Ectodermal cell (in vitro differentiated cells): ENCODE results near the gene SARS2. TPM values are rescaled to one million over a fixed set of nuclear protein-coding genes. Genes with fewer than 3 reads are reported as not detected.

Experiments
- H3K27ac ChIP-seq: 2 replicates; pipeline ENCODE4 v1.7.0; 2013; ENCODE audit warnings: mild to moderate bottlenecking, low read depth, low read length; ENCODE audit not compliant: insufficient read depth, poor library complexity, severe bottlenecking
- H3K27me3 ChIP-seq: 2 replicates; pipeline ENCODE4 v1.7.0; 2013; ENCODE audit warnings: mild to moderate bottlenecking, low read length; ENCODE audit not compliant: insufficient read depth, control insufficient read depth, poor library complexity, severe bottlenecking
- H3K36me3 ChIP-seq: one replicate; pipeline ENCODE4 v1.7.0; 2013; ENCODE audit warnings: low read length; ENCODE audit not compliant: control insufficient read depth, insufficient read depth
- H3K4me1 ChIP-seq: one replicate; pipeline ENCODE4 v1.7.0; 2013; ENCODE audit warnings: low read length; ENCODE audit not compliant: control insufficient read depth, insufficient read depth
- H3K4me3 ChIP-seq: 2 replicates; pipeline ENCODE4 v1.7.0; 2013; ENCODE audit warnings: low read depth, low read length, control low read depth; ENCODE audit not compliant: insufficient read depth
- H3K9me3 ChIP-seq: 2 replicates; pipeline ENCODE4 v1.7.0; 2013; ENCODE audit warnings: mild to moderate bottlenecking, low read length, moderate library complexity; ENCODE audit not compliant: control insufficient read depth
- WGBS, 2 experiments: methylation state at CpG; one replicate each; pipeline ENCODE4 v1.1.7; 2013; ENCODE audit warnings: missing lambda C conversion rate in 2 of 2; 5-methylcytosine and 5-hydroxymethylcytosine counted together
- polyA plus RNA-seq, 4 experiments: library from polyadenylated mRNA; stranded (reverse); fragments of 50-300 nt; gene quantifications; one replicate each; pipeline ENCODE4 v1.2.3, GENCODE V29; 2013

The SARS2 gene, protein sequence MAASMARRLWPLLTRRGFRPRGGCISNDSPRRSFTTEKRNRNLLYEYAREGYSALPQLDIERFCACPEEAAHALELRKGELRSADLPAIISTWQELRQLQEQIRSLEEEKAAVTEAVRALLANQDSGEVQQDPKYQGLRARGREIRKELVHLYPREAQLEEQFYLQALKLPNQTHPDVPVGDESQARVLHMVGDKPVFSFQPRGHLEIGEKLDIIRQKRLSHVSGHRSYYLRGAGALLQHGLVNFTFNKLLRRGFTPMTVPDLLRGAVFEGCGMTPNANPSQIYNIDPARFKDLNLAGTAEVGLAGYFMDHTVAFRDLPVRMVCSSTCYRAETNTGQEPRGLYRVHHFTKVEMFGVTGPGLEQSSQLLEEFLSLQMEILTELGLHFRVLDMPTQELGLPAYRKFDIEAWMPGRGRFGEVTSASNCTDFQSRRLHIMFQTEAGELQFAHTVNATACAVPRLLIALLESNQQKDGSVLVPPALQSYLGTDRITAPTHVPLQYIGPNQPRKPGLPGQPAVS
- 87.4 TPM for polyA plus RNA-seq (2013, experiment 1 of 4)
- polyA plus RNA-seq (2013, experiment 2 of 4): 71.8 TPM
- polyA plus RNA-seq (2013, experiment 3 of 4): 59.0 TPM
- 67.4 TPM for polyA plus RNA-seq (2013, experiment 4 of 4)

DNA sequence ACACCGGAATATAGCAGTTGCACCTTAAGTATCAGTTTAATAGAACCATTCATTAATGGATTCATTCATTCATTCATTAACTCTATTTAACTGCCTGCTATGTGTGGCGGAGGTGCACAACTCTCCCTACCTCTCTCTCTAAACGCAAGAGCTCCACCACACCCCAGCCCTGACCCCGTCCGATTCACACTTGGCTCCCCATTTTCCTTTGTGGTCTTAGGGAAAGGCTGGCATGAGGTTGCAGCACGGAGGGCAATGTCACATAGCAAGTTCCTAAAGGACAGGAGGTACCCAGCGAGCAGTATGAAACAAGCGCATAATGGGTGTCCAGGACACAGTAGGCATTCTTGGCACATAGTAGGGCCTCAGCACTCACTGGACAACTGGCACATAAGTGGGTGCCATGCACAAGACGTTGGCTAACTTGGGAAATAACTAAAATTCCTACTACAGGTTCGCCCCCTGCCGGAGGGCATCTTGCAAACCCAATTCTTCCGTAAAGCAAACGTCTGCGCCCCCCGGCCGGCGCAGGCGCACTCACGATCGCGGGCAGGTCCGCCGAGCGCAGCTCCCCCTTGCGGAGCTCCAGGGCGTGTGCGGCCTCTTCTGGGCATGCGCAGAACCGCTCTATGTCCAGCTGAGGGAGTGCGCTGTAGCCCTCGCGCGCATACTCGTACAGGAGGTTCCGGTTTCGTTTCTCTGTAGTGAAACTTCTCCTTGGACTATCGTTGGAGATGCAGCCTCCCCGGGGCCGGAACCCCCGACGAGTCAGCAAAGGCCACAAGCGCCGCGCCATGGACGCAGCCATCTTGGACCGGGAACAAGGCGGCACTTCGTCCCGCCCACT is at the start of gene SARS2:
TSS of gene SARS2 (minus strand) at position 835 of the 847 bp plus-strand sequence. CDS start at position 808, 27 bp downstream.
- Histone ChIP-seq H3K4me1 (no peaks in the 10 kb centered on the region), H3K36me3 (peaks cover 19% of the 10 kb centered on the region), H3K9me3 (no peaks in the 10 kb centered on the region), H3K27ac (peak within 1 kb of the TSS; percentile 95), H3K4me3 (peak within 1 kb of the TSS; percentile 98), H3K27me3 (no peaks in the 10 kb centered on the region)
- 4% methylated on average over 49 of the region's 49 CpGs for WGBS, 2 experiments

GRCh38 chr19:38979812-38980211 is 49.2 kb upstream of the SARS2 start:
- 86 to 89% methylated on average over 5 of the region's 5 CpGs for WGBS, 2 experiments
- Histone ChIP-seq H3K27me3 (no peaks in the 10 kb centered on the region), H3K27ac (no peak overlapping the region), H3K9me3 (peaks cover 4% of the 10 kb centered on the region), H3K4me1 (peaks cover 4% of the 10 kb centered on the region), H3K4me3 (no peak overlapping the region), H3K36me3 (no peaks in the 10 kb centered on the region)

DNA sequence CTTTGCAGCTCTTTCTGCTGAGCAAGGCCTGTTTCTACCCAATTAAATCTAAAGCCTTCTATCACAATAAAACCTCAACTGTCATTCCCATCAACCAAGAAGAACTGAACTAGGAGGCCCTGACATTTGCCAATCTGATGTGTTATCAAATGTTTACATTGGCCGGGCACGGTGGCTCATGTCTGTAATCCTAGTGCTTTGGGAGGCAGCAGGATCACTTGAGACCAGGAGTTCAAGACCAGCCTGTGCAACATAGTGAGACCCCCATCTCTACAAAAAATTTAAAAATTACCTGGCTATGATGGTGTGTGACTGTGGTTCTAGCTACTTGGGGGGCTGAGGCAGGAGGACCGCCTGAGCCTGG is 47.7 kb upstream of the SARS2 start:
- 89 to 91% methylated on average over 3 of the region's 3 CpGs for WGBS, 2 experiments
- H3K9me3 ChIP-seq: peaks cover 4% of the 10 kb centered on the region
- peaks cover 4% of the 10 kb centered on the region for H3K4me1 ChIP-seq
- H3K27ac ChIP-seq: no peak overlapping the region
- no peaks in the 10 kb centered on the region for H3K27me3 ChIP-seq
- H3K36me3 ChIP-seq: no peaks in the 10 kb centered on the region
- H3K4me3 ChIP-seq: no peak overlapping the region

DNA sequence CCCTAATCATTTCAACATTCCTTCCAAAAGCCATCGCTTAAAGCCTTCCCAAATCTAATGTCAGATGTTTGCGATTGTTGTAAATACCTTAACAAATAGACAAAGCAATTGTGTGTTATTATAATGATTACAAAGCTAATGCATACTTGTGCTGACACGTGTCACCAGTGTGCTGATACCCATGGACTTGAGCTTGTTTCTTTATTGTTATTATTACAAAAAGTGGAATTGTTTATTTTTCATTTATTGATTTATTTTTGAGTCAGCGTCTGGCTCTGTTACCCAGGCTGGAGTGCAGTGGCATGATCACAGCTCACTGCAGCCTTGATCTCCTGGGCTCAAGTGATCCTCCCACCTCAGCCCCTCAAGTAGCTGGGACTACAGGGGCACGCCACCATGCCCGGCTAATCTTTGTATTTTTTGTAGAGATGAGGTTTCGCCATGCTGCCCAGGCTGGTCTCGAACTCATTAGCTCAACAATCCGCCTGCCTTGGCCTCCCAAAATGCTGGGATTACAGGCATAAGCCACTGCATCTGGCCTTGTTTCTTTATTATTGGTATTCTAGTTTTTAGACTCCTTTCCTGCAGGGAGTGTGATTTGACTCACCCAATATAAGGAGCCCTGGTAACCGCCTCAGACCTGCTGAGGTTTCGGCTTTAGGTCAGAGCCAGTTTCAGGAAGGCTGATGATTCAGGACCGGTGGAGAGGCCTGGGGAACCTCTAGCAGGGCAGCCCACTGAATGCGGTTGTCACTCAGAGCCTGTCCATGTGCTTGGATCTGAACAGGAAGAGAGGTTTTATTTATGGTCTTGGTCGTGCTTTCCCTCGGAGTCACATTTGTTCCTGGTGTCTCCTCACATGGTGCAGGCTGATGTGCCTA is 47.1 kb upstream of the SARS2 start:
- Histone ChIP-seq H3K4me1 (peaks cover 4% of the 10 kb centered on the region), H3K36me3 (no peaks in the 10 kb centered on the region), H3K27me3 (no peaks in the 10 kb centered on the region), H3K9me3 (peaks cover 4% of the 10 kb centered on the region), H3K27ac (no peak overlapping the region), H3K4me3 (no peak overlapping the region)
- 91% methylated on average over 15 of the region's 15 CpGs for WGBS, 2 experiments

DNA sequence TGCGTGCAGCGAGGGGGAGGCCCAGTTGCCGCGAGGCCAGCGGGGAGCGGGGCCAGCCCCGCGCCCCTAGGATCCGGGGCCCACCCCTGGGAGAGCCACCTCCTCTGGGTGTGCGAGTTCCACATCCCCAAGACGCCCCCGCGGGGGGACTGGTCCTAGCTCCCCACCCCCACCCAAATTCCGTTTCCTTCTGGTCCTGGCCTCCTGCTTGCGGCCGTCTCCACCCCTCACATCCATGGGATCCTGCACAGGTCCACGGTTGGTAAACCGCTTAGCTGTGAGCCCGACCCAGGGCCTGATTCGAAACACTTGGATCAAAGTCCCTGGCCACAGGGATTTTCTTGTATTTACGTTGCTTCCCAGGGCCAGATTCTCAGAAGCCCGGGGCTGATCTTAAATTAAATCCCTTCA is 45.3 kb upstream of the SARS2 start:
- WGBS, 2 experiments: 1 to 2% methylated on average over 22 of the region's 22 CpGs
- Histone ChIP-seq H3K27me3 (no peaks in the 10 kb centered on the region), H3K27ac (peak overlapping the region; percentile 65), H3K4me1 (peaks cover 4% of the 10 kb centered on the region), H3K9me3 (peaks cover under 1% of the 10 kb centered on the region), H3K36me3 (no peaks in the 10 kb centered on the region), H3K4me3 (peak overlapping the region; percentile 69)

GRCh38 chr19:38975214-38975860 is 44.8 kb upstream of the SARS2 start, which contains the start of gene FBXO17:
Gene FBXO17, minus strand, starts transcription at chr19:38975742. Its CDS starts 25,423 bp downstream, at chr19:38950319.
- H3K4me3 ChIP-seq: peak within 1 kb of the TSS; percentile 69
- no peaks in the 10 kb centered on the region for H3K36me3 ChIP-seq
- no peaks in the 10 kb centered on the region for H3K27me3 ChIP-seq
- WGBS, 2 experiments: 1% methylated on average over 63 of the region's 63 CpGs
- H3K27ac ChIP-seq: peak within 1 kb of the TSS; percentile 65
- peaks cover 4% of the 10 kb centered on the region for H3K4me1 ChIP-seq
- H3K9me3 ChIP-seq: no peaks in the 10 kb centered on the region

- Histone ChIP-seq H3K9me3 (no peaks in the 10 kb centered on the region), H3K4me1 (peaks cover 4% of the 10 kb centered on the region), H3K4me3 (peak overlapping the region; percentile 69), H3K36me3 (no peaks in the 10 kb centered on the region), H3K27ac (no peak overlapping the region), H3K27me3 (no peaks in the 10 kb centered on the region)
- 40 to 43% methylated on average over 17 of the region's 19 CpGs for WGBS, 2 experiments
Observed at GRCh38 chr19:38974624-38975213, 44.2 kb upstream of the SARS2 start.

DNA sequence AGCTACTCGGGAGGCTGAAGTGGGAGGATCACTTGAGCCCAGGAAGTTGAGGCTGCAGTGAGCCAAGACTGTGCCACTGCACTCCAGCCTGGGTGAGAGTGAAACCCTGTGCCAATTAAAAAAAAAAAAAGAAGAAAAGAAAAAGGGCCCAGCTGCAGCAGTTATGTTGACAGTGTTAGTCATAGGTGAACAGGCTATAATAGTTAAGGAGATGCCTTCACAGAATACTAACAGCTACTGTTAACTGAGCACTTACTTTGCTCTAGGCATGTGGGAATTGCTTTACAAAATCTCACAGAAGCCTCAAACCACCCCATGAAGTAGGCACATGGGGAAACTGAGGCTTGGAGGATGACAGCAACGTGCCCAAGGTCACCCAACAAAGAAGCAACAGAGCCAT is 41.1 kb upstream of the SARS2 start:
- 87 to 96% methylated on average over 2 of the region's 2 CpGs for WGBS, 2 experiments
- Histone ChIP-seq H3K9me3 (no peaks in the 10 kb centered on the region), H3K27me3 (no peaks in the 10 kb centered on the region), H3K4me1 (peaks cover 4% of the 10 kb centered on the region), H3K4me3 (no peak overlapping the region), H3K36me3 (no peaks in the 10 kb centered on the region), H3K27ac (no peak overlapping the region)
